Stimulated activated CD8-positive, alpha-beta memory T cell treated with anti-CD3 and anti-CD28 coated beads, Interleukin-12 subunit alpha, Interleukin-12 subunit beta, amount 100 ng/mL, for 1 hour (primary cell): ENCODE data around the gene SLC41A3.
"Not testable (repeated sequence)": the region's sequence is repeated elsewhere in the genome, so short reads cannot be mapped to it uniquely, and the experiment has no call there.

Source experiments
- DNase-seq: peaks from one replicate; pipeline ENCODE4 v3.0.0-alpha.2; 2020; ENCODE audit warnings: low read depth

The SLC41A3 gene

GRCh38 chr3:126082362-126083137 is 1.4 kb downstream of the SLC41A3 start:
- no peak for DNase-seq

DNA sequence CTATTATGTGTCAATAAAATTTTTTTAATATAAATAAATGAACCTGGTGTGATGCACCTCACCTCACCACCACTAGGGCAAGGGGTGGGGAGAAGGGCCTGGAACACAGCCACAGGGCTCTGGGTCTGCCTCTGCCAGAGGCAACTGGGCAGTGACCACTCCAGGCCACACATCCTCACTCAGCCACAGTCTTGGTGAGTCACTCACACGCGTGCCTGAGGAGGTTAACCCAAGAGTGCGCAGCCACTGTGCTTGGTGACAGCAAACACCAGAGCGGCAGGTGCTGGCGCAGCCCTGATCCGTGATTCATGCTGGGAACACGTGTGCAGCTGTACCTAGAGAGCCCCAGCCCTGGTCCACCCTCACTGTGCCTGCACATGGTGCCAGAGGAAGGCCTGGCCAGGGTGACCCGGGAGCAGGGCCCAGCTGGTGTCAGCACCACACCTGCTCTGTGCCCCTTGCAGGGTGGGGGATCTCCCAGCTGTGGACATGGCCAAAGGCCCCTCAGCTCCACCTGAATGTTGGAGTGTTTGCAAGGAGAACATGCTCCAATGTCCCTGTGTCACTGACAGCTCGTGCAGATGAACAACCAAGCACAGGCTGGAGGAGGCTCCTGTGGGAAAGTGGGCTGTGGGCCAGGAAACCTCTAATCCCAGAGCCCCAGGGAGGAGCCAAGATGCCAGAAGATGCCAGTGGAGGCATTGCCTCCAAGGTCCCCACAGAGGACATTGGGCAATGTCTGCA is 2.1 kb downstream of the SLC41A3 start:
- no peak for DNase-seq

DNA sequence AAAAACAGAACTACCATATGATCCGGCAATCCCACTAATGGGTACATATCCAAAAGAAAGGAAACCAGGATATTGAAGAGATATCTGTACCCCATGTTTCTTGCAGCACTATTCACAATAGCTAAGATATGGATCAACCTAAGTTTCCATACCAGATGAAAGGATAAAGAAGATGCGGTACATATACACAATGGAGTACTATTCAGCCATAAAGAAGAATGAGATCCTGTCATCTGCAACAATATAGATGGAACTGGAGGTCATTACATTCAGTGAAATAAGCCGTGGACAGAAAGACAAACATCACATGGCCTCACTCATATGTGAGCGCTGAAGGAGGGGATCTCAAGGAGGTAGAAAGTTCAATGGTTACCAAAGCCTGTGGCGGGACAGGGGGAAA is 3.0 kb downstream of the SLC41A3 start:
- DNase-seq: no peak

- DNase-seq: no peak
Observed at GRCh38 chr3:126078866-126079265, 5.1 kb downstream of the SLC41A3 start.

- no peak for DNase-seq
Observed at GRCh38 chr3:126077754-126078153, 6.2 kb downstream of the SLC41A3 start.

- DNase-seq: no peak
Observed at GRCh38 chr3:126076140-126076539, 7.8 kb downstream of the SLC41A3 start.

GRCh38 chr3:126070146-126070545 is 13.8 kb downstream of the SLC41A3 start:
- no peak for DNase-seq

DNA sequence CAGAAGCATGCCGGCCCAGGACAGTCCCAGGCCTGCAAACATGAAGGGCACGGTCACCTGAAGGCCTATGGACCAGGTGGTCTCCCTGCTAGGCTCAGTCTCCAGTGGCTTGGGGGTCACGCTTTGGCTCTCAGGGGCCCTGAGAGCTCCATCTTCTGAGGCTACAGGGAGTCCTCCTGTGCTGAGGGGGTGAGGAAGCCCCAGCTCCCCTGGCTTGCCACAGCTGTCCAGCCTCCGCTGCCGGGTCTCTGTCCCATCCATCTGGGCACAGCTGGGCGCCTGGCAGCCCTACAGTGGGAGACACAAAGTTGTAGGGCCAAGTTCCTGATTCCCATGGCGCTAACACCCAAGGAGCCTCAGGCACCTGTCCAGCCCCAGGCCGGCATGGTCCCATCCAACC is 16.0 kb downstream of the SLC41A3 start:
- no peak for DNase-seq

DNA sequence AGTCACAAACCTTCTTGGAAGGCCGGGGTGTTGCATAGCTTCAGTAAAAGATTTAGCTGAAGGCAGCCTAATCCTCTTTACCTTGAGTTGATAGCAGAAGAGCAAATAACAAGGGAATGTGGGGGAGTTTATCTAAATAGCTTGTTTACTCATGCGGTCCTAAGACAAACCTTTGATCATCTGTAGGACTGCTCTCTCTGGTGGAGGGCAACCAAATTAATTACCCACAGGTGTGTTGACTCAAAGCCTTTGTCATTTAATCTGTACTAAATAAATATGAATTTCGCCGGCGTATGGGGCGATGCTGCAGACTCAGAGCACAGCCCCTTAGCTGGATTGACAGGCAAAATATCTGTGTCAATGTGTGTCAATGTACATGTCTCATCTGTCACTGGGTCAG is 17.2 kb downstream of the SLC41A3 start:
- not testable (repeated sequence) for DNase-seq

DNA sequence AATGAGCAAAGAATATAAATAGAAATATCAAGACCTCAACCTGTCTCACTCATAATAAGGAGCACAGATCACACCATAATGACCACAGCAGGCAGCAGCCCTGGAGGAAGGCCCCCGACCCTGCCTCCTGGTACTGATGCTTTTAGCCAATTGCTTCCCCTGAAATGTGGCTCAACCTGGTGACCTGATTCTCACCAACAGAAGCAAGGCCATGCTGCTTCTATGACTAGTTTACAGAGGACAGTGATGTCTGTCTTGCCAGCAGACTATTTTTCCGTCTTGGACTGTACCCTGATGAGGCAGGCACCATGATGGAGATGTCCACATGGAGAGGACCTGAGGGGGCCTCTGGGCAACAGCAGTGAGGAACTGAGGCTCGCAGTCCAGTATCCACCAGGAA is 18.0 kb downstream of the SLC41A3 start:
- no peak for DNase-seq

DNA sequence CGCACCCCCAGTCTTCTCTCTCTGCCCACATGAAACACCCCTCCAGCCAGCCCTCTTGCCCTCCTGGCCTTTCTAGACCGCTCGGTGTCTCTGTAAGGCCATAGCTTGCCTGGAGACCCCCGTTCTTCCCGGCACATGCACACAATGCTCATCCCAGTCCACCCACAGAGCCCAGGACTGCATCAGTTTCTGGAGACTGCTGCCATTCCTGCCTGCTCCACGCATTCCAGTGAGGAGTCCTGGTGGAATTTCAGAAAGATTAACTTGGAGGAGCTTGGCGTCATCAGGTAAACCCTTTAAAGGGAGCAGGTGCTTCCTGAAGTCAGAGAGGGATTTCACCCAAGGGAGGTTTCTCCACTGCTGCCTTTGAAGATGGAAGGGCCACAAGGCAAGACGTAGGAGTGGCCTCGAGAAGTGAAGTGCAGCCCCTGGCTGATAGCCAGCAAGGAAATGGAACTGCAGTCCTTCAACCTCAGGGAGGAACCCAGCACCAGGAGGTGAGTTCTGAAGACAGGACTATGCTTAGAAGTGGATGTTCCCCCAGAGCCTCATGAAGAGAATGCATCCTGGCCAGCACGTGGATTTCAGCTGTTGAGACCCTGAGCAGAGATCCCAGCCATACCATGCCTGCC is 19.2 kb downstream of the SLC41A3 start:
- no peak for DNase-seq

GRCh38 chr3:126063358-126063965 is 20.5 kb downstream of the SLC41A3 start:
- no peak for DNase-seq

GRCh38 chr3:126061301-126062032 is 22.5 kb downstream of the SLC41A3 start:
- no peak for DNase-seq

GRCh38 chr3:126060613-126061145 is 23.2 kb downstream of the SLC41A3 start:
- DNase-seq: no peak

GRCh38 chr3:126058666-126059065 is 25.3 kb downstream of the SLC41A3 start:
- DNase-seq: no peak

DNA sequence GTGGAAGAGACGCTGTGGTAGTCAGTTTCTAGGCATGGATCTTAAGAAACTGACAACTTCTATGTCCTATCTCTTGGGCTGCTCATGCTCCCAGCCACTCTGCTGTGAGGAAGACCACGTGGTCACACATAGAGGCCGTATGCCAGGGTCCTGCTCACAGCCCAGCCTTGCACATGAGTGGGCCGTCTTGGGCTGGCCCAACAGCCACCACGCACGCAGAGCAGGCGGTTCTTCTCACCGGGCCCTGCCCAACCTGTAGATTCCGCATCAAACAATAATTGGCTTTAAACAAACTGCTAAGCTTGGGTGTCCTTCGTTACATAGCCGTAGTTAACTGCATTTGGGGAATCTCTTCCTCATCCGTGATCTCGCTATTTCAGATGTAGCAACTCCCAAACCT is 26.0 kb downstream of the SLC41A3 start:
- no peak for DNase-seq

GRCh38 chr3:126057501-126057819 is 26.5 kb downstream of the SLC41A3 start:
- no peak for DNase-seq

- DNase-seq: no peak
Observed at GRCh38 chr3:126056681-126057500, 27.0 kb downstream of the SLC41A3 start.

DNA sequence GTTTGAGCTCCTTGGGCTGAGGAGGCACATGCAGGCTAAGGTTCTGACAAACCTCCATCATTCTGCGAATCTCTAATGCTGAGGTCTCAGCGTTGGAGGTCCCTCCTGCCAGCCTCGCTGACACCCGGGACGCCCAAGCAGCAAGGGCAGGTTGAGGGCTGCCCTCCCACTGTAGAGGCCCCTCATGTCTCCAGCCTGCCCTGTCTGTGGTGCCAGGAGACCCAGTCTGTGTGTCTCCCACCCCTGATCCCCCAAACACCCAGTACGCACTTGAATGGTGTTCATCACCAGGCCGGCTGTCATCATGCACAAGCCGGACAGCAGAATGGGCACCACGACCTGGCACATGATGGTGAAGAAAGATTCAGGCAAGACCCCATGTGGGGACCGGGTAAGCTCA is 27.8 kb downstream of the SLC41A3 start:
- DNase-seq: no peak

DNA sequence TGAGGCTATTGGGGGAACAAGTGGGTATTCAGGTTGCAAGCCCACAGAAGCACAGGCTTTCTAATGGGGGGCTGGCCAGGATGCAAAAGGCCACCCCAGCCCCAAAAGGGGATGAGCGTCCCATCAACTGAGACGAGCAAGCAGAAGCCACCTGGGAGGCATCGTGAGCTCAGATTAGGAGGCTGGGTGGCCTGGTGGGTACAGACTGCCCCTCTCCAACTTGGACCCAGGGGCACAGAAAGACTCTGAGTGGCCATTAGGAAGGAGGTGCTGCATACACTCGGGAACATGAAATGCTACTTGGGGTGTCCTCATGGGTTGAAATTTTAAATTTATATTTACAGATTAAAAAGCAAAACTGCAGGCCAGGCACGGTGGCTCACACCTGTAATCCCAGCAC is 29.1 kb downstream of the SLC41A3 start:
- no peak for DNase-seq
